HG02840 (cell line): ENCODE data around the gene TNFRSF25.

Experiments
- ATAC-seq: cut with Tn5 transposase; IDR thresholded peaks from one replicate; pipeline ENCODE4 v1.9.1; 2021; ENCODE audit warnings: mild to moderate bottlenecking, moderate library complexity, moderate number of reproducible peaks; ENCODE audit not compliant: unreplicated experiment, low FRiP score

The TNFRSF25 gene

DNA sequence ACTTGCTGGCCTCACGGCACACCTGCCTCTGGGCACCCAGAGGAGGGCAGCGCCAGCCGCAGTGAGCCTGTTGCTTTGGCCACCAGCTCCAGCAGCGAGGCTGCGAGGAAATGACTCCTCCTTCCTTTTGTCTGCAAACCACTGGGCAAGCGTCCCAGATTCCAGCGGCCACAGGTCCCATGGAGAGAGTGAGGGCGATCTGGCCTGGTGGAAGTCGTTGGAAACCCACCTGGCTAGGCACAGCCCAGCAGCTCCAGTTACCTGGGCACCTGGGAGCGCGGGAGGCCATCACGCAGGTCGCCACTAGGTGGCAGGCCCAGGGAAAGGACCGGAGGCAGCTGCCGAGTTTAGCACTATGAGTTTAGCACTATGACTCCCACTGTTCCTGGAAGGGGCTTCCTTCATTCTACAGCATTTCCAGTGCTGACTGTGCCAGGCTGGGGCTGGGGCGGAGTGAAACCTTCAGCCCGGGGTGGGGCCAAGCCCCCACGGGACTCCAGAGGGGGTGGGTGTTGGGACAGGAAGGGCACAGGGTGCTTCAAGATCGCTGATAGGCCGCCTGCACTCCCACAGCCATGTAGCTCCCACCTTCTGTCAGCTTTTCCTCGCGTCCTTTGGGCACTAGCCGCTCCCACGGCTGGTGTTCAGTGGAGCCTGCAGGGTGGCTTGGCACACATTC lies 42.5 kb downstream of the TNFRSF25 start:
- no peak for ATAC-seq

GRCh38 chr1:6421266-6421665 lies 44.7 kb downstream of the TNFRSF25 start:
- ATAC-seq, result no peak

DNA sequence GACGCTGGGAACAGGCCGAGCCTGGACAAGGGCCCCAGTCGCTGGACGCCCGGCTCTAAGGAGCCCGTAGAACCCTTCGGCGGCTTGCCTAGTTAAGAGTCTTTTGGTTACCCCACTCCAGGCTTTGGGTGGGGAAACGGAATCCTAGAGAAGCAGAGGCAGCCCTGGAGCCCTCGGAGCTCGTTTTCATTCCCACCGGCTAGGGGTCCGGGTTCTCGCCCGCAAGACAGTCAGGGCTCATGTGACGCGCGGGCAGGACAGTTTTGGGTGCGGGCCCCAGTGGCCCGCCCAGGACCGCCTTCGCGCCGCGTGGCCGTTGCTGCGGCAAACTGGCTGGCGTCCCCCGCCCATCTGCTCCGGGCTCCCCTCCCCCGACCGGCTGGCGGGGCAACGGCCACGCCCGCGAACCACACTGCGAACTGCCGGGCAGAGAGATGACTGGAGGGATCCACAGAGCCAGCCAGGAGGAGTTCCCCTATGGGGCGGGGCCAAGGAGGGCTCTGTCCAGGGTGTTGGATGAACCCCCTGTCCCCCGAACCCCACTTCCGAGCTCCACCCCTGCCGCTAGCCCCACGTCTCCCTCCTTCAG lies 45.4 kb downstream of the TNFRSF25 start:
- ATAC-seq, result no peak

DNA sequence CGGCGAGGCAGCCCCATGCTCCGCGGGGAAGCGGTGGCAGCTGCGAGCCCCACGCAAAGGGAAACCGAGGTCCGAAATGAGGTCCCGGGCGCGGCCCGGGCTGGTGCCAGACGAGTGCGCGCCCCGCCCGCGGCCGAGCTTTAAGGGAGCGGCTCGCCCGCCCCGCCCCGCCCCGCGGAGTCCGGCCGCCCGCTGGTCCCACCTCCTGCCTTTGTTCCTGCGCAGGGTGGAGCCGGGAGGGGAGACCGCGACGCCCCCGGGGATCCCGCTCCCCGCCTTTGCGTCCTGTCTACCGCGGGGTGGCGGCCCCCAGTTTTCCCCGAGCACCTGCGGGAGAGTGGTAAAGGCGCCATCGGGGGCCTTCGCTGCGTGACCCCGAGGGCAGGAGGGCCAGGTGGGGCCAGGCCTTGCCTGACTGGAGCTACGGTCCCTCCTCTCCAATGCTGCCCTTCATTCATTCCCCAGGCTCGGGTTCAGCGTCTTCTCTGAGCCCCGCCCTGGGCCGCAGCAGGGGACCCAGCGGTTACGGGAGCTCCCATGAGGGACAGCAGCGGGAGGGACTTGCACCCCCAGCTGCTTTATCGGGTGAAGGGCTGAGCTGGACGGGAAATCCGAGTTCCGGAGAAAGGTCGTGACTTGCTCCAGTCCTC lies 46.0 kb downstream of the TNFRSF25 start, which contains the start of gene HES2:
Gene HES2, minus strand, starts transcription at position 116 of the 650 bp plus-strand sequence. Its CDS starts 99 bp downstream, at position 17.
- ATAC-seq, result no peak

- no peak for ATAC-seq
These were observed 46.6 kb downstream of the TNFRSF25 start for GRCh38 chr1:6419397-6419803.

DNA sequence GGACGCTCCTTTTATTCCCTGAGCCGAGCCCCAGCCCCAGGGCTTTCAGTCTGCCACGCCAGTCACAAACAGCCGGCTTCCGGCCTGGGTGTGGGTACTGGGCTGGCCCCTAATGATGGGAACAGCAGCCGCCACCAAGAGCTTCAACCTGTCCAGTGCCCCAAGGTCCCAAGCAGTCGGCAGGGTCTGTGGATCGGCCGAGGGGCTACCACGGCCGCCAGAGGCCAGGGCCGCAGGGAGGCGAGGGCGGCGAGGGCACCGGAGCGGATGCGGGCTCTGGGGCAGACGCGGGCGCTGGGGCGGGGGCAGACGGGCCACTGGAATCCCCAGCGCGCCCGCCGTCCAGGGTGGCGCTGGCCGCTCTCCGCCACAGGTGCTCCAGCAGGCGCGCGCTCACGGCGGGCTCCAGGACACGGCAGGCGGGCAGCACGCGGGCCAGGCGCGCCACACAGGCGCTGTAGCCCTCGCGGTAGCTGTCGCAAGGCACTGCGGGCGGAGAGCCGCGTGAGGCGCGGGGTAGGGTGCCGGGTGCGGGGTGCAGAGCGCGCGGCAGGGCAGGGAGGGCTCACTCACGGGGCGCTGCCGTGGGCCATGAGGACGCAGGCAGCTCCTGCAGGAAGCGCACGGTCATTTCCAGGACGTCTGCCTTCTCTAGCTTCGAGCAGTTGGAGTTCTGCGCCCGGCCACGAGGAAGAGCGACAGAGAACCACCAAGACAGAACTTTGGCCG lies 47.1 kb downstream of the TNFRSF25 start:
- ATAC-seq, result no peak

DNA sequence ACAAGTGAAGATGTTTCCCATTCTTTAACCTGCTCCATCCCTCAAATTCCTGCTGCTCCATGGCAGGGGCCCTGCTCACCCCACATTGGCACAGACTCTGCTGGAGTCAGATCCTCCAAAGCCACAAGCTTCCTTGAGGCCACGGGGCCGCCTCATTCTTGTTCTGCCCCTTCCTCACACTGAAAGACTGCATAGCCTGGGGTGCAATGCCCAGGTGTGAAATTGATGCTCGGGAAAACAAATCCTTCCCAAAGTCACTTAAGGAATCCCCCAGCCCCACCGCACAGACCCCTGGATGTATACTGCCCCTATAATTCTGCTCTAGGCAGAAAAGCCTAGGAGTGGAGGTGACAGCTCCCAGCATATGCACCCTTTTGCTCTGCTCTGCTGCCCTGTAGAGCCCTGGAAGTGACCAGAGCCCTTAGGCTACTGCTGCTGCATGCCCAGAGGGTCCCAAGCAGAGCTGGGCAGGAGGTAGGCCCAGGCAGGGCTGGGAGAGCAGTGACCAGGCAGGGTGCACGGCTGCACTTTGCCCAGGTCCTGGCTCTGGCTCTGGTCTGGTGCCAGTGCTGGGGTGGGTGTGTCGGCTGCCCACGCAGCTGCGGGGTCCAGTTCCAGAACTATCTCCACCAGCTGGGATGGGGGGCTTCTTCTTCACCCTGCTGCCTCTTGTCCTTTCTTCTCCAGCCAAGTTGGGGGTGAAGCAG lies 47.9 kb downstream of the TNFRSF25 start:
- ATAC-seq, result no peak

GRCh38 chr1:6416906-6417305 lies 49.1 kb downstream of the TNFRSF25 start:
- ATAC-seq, result no peak

DNA sequence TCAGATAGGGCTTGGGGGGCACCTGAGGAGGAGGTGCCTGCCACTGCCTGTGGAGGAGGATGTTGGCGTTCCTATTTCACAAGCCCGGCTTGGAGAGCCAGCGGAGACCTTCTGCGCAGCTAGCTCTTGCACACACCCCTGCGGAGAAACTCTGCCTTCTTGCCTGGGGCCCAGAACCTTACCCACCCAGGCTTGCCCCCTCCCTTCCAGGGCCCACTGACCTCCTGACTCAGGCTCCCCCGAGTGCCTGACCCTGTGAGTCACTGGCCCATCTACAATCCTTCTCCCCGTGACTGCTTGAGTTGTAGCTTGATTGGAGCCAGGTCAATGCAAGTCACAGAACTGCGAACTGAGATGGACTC lies 49.7 kb downstream of the TNFRSF25 start:
- ATAC-seq, result no peak

DNA sequence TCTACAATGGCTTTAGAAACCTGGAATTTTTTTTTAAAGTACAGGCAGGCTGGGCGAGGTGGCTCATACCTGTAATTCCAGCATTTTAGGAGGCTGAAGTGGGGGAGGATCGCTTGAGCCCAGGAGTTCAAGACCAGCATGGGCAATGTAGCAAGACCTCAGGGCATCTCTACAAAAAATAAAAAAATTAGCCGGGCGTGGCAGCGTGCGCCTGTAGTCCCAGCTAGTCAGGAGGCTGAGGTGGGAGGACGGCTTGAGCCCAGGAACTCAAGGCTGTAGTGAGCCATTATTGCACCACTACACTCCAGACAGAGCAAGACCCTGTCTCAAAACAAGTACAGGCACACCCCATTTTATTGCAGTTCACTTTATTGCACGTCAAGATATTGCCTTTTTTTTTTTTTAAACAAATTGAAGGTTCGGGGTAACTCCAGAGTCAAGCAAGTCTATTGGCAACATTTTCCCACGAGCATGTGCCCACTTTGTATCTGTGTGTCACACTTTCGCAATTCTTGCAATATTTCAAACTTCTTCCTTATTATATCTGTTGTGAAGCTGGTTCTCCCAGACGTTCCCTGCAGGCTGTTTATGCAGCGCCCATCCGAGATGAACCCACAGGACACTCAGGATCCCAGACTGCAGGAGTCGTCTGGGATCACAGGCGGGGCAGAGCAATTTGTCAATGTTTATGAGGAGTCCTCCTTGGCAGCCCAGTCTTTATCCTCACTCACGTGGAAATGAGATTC lies 50.9 kb downstream of the TNFRSF25 start:
- no peak for ATAC-seq

GRCh38 chr1:6414443-6414844 lies 51.5 kb downstream of the TNFRSF25 start:
- no peak for ATAC-seq

- no peak for ATAC-seq
These were observed 53.1 kb downstream of the TNFRSF25 start for GRCh38 chr1:6412896-6413295.
